OCI-LY3 (cell line): Measurements from ENCODE around the gene CD247.

Source experiments
- EZH2phosphoT487 ChIP-seq: fragments of 200-600 bp; shearing (Covaris generic); IDR thresholded peaks from 2 replicates; pipeline ENCODE4 v1.6.1; 2018; ENCODE audit warnings: antibody characterized with exemption, mixed run types, low read depth
- TF ChIP-seq, protein P1 (sequence below): fragments of 200-600, 300-600 bp; sonication (generic); IDR thresholded peaks from 2 replicates; pipeline ENCODE4 v1.5.1; 2014; ENCODE audit warnings: antibody characterized with exemption, low read length, low read depth

DNA sequence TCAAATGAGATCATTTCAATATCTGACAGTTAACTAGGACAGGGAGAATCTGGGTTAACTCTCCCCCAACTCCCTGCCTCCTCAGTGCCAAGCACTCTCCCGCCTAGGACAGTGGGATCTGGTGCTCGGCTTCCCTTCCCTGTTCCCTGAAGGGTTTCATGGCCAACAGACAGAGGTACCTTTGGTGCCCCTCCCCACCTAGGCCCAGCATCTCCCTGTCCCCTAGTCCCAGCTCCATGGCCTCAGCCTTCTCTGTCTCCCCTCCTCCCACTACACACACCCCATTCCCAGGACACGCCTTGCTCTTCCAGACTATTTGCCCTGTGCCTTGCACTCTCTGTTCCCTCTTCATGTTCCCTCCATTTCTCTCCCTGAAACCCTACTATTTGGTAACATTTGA lies 77.1 kb downstream of the CD247 start:
- TF ChIP-seq, protein P1, sequence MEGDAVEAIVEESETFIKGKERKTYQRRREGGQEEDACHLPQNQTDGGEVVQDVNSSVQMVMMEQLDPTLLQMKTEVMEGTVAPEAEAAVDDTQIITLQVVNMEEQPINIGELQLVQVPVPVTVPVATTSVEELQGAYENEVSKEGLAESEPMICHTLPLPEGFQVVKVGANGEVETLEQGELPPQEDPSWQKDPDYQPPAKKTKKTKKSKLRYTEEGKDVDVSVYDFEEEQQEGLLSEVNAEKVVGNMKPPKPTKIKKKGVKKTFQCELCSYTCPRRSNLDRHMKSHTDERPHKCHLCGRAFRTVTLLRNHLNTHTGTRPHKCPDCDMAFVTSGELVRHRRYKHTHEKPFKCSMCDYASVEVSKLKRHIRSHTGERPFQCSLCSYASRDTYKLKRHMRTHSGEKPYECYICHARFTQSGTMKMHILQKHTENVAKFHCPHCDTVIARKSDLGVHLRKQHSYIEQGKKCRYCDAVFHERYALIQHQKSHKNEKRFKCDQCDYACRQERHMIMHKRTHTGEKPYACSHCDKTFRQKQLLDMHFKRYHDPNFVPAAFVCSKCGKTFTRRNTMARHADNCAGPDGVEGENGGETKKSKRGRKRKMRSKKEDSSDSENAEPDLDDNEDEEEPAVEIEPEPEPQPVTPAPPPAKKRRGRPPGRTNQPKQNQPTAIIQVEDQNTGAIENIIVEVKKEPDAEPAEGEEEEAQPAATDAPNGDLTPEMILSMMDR, result no peak
- TF ChIP-seq EZH2phosphoT487, result no peak
